Measurements from ENCODE around the gene WAC. TPM values are rescaled to one million over a fixed set of nuclear protein-coding genes. Genes with fewer than 3 reads are reported as not detected.

Gene WAC
- total RNA-seq, 2 experiments from 2014 or later, result 95.2 to 102 TPM

- Mint-ChIP-seq H3K27ac (no peak overlapping the region), H3K27me3 (peaks cover 58% of the 10 kb centered on the region), H3K4me3 (no peak overlapping the region), H3K9me3 (no peaks in the 10 kb centered on the region), H3K4me1 (ENCODE audit: low read depth) (peaks cover 14% of the 10 kb centered on the region), H3K36me3 (ENCODE audit: low read depth) (no peaks in the 10 kb centered on the region)
- ChIA-PET POLR2A (no interaction called here), CTCF (interaction anchor here (1.1 kb wide), 1 partner anchor 9 kb away, joined by 3 read pairs; no protein-coding TSS in a partner anchor)
- no peak for DNase-seq
- no peak for TF ChIP-seq CTCF (IDR thresholded peaks at IDR 0.05)
- intact Hi-C loops (cut with micrococcal nuclease), result no loop called here
- ATAC-seq, result no peak
Measured at GRCh38 chr10:28666751-28667467, 134.0 kb downstream of the WAC start.

GRCh38 chr10:28668363-28669226 lies 135.7 kb downstream of the WAC start:
- CTCF ChIA-PET, result no interaction called here
- intact Hi-C loops (cut with micrococcal nuclease), result no loop called here
- H3K9me3 Mint-ChIP-seq, result no peaks in the 10 kb centered on the region
- no peak overlapping the region for H3K27ac Mint-ChIP-seq
- POLR2A ChIA-PET, result no interaction called here
- no peaks in the 10 kb centered on the region for H3K36me3 Mint-ChIP-seq (ENCODE audit: low read depth)
- H3K27me3 Mint-ChIP-seq, result peaks cover 63% of the 10 kb centered on the region
- peak overlapping the region; percentile 75 for H3K4me3 Mint-ChIP-seq
- no peak for TF ChIP-seq CTCF (IDR thresholded peaks at IDR 0.05)
- peaks cover 14% of the 10 kb centered on the region for H3K4me1 Mint-ChIP-seq (ENCODE audit: low read depth)
- DNase-seq (peak; percentile 58), ATAC-seq (peak; percentile 97)

- H3K27me3 Mint-ChIP-seq, result peaks cover 66% of the 10 kb centered on the region
- intact Hi-C loops (cut with micrococcal nuclease), result no loop called here
- no peaks in the 10 kb centered on the region for H3K36me3 Mint-ChIP-seq (ENCODE audit: low read depth)
- POLR2A ChIA-PET, result interaction anchor here (1.3 kb wide), 1 partner anchor 113 kb away, joined by 3 read pairs; no protein-coding TSS in a partner anchor
- CTCF ChIA-PET, result no interaction called here
- no peak for TF ChIP-seq CTCF (IDR thresholded peaks at IDR 0.05)
- H3K9me3 Mint-ChIP-seq, result no peaks in the 10 kb centered on the region
- no peak overlapping the region for H3K27ac Mint-ChIP-seq
- ATAC-seq, result no peak
- peaks cover 14% of the 10 kb centered on the region for H3K4me1 Mint-ChIP-seq (ENCODE audit: low read depth)
- peak overlapping the region; percentile 75 for H3K4me3 Mint-ChIP-seq
- no peak for DNase-seq
Measured at GRCh38 chr10:28669227-28670173, 136.6 kb downstream of the WAC start.

Other genes starting within 250 kb of the WAC start
- 10 to 100 TPM; 12.6 to 14.3 TPM for gene MPP7, start 230.1 kb upstream of the WAC start, total RNA-seq
- gene BAMBI, start 144.4 kb downstream of the WAC start, total RNA-seq, result under 1 TPM; 0.18 to 0.27 TPM